BLaER1 (cell line): Measurements from ENCODE around the gene TCF4.

Experiments used
- H3K27ac ChIP-seq: shearing (Covaris generic); formaldehyde crosslinking; 2 replicates; pipeline ENCODE4 v1.8.1; 2022
- H3K27me3 ChIP-seq: shearing (Covaris generic); formaldehyde crosslinking; 2 replicates; pipeline ENCODE4 v1.8.1; 2022
- H3K36me3 ChIP-seq: shearing (Covaris generic); formaldehyde crosslinking; 2 replicates; pipeline ENCODE4 v1.8.1; 2022
- H3K4me1 ChIP-seq: shearing (Covaris generic); formaldehyde crosslinking; 2 replicates; pipeline ENCODE4 v1.8.1; 2022
- H3K4me2 ChIP-seq: shearing (Covaris generic); formaldehyde crosslinking; 2 replicates; pipeline ENCODE4 v1.8.1; 2022
- H3K4me3 ChIP-seq: shearing (Covaris generic); formaldehyde crosslinking; 2 replicates; pipeline ENCODE4 v1.8.1; 2022
- H3K9ac ChIP-seq: shearing (Covaris generic); formaldehyde crosslinking; 2 replicates; pipeline ENCODE4 v1.8.1; 2022
- H3K9me3 ChIP-seq: shearing (Covaris generic); formaldehyde crosslinking; 2 replicates; pipeline ENCODE4 v1.8.1; 2022
- H4K20me1 ChIP-seq: shearing (Covaris generic); formaldehyde crosslinking; 2 replicates; pipeline ENCODE4 v1.8.1; 2022
- Cebpa-rat ChIP-seq: shearing (Covaris generic); IDR thresholded peaks from 2 replicates; pipeline ENCODE4 v1.8.1; 2022

Gene TCF4

GRCh38 chr18:55550471-55550870 is 37.5 kb downstream of the TCF4 start:
- H3K27me3 ChIP-seq = no peaks in the 10 kb centered on the region
- H3K4me1 ChIP-seq = peaks cover 51% of the 10 kb centered on the region
- H4K20me1 ChIP-seq = peaks cover 98% of the 10 kb centered on the region
- no peak for TF ChIP-seq Cebpa-rat
- no peak overlapping the region for H3K4me2 ChIP-seq
- H3K4me3 ChIP-seq = no peak overlapping the region
- peaks cover 60% of the 10 kb centered on the region for H3K36me3 ChIP-seq
- no peak overlapping the region for H3K27ac ChIP-seq
- no peaks in the 10 kb centered on the region for H3K9me3 ChIP-seq
- no peak overlapping the region for H3K9ac ChIP-seq

DNA sequence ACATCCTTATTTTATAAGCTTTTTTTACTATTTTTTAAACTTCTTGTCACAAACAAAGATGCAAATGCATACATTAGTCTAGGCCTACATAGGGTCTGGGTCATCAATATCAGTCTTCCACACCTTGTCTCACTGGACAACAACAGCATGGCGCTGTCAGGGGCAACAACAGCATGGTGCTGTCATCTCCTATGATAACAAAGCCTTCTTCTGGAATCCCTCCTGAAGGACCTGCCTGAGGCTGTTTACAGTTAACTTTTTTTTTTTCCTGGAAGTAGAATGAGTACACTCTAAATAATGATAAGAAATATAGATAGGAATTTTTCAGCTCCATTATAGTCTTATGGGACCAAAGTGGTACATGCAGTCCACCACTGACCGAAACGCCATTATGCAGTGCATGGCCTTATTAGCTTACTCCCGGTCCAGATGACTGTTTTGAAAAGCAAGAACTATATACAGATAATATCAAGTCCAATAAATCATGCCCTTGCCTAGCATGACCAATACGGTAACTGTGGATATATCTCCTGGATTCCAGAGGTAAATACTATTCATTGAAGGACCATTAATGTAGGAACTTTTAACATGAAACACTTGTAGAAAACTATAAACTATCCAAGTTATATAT is 38.4 kb downstream of the TCF4 start:
- no peak for TF ChIP-seq Cebpa-rat
- no peak overlapping the region for H3K4me2 ChIP-seq
- H3K27me3 ChIP-seq = no peaks in the 10 kb centered on the region
- no peaks in the 10 kb centered on the region for H3K9me3 ChIP-seq
- H3K36me3 ChIP-seq = peaks cover 69% of the 10 kb centered on the region
- H3K4me1 ChIP-seq = peaks cover 42% of the 10 kb centered on the region
- H4K20me1 ChIP-seq = peaks cover 98% of the 10 kb centered on the region
- H3K4me3 ChIP-seq = no peak overlapping the region
- H3K27ac ChIP-seq = no peak overlapping the region
- no peak overlapping the region for H3K9ac ChIP-seq

DNA sequence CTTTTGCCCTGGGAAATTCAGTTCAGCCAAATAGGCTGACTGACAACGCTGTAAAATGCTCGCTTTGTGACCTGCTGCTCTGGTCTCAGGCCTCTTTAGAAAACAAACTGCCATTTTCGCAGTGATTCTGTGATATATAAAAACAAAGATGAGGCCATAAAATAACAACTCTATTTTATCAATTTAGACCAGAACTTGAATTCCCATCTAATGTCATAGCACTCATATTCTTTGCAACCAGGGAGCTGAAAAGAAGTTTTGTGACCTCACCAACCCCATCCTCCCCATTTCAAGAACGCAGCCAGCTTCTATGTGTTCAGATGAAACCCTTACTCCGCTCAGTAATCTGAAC is 40.3 kb downstream of the TCF4 start:
- Histone ChIP-seq H3K4me2 (no peak overlapping the region), H4K20me1 (peaks cover 98% of the 10 kb centered on the region), H3K9me3 (no peaks in the 10 kb centered on the region), H3K27me3 (no peaks in the 10 kb centered on the region), H3K4me1 (peaks cover 23% of the 10 kb centered on the region), H3K27ac (no peak overlapping the region), H3K36me3 (peaks cover 70% of the 10 kb centered on the region), H3K9ac (no peak overlapping the region), H3K4me3 (no peak overlapping the region)
- no peak for TF ChIP-seq Cebpa-rat

DNA sequence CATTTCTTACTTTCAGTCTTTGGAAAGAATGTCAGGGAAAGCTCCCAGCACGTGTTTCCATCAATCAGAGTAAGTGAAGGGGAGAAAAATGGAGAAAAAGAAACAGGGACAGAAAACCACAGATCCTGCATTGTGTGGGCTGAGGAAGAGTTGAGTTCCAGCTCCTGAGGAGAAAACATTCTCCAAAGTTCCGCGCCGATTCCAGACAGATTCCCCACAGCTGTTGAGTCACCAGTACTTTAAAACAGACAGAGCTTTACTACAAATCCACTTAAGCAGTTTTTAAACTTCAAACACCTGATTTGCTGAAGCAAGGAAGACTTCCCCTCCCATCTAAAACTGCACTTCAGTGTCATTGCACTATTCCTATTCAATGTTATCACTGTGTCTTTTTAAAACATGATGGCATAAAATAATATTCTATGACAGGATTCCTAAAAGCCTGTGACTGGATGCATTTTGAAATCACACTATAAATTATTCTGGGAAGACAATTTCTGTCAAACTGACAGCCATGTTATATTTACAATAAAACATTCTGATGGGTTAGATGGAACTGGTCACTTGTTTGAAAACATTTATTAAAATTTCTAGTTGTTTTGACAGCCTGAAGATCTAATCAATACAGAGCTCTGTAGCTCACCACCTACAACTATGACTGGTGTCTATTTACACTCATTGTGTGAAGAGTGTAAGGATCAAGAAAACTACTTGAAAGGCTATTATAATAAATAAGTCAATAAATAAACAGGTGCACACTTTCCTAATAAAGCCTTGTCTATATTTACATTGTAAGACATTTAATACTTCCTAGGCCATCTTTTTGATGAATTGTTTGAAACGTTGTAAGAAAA is 40.9 kb downstream of the TCF4 start:
- Histone ChIP-seq H3K9me3 (no peaks in the 10 kb centered on the region), H3K27ac (no peak overlapping the region), H3K36me3 (peaks cover 70% of the 10 kb centered on the region), H3K4me1 (peaks cover 17% of the 10 kb centered on the region), H3K4me2 (no peak overlapping the region), H4K20me1 (peaks cover 98% of the 10 kb centered on the region), H3K9ac (no peak overlapping the region), H3K27me3 (no peaks in the 10 kb centered on the region), H3K4me3 (no peak overlapping the region)
- no peak for TF ChIP-seq Cebpa-rat

- no peak overlapping the region for H3K4me2 ChIP-seq
- no peak overlapping the region for H3K27ac ChIP-seq
- TF ChIP-seq Cebpa-rat = no peak
- 0 out of 2 replicates have a peak, but pooled peaks cover 7% of the 10 kb centered on the region for H3K4me1 ChIP-seq
- H3K4me3 ChIP-seq = no peak overlapping the region
- peaks cover 48% of the 10 kb centered on the region for H3K36me3 ChIP-seq
- peaks cover 11% of the 10 kb centered on the region; the same call in 1 of the 2 replicates for H3K9me3 ChIP-seq
- no peak overlapping the region for H3K9ac ChIP-seq
- peaks cover 98% of the 10 kb centered on the region for H4K20me1 ChIP-seq
- H3K27me3 ChIP-seq = no peaks in the 10 kb centered on the region
Observed at GRCh38 chr18:55544014-55544413, 44.0 kb downstream of the TCF4 start.

- TF ChIP-seq Cebpa-rat = no peak
- Histone ChIP-seq H3K27ac (no peak overlapping the region), H3K27me3 (no peaks in the 10 kb centered on the region), H3K4me1 (0 out of 2 replicates have a peak, but pooled peaks cover 7% of the 10 kb centered on the region), H3K9me3 (peaks cover 14% of the 10 kb centered on the region; the same call in 1 of the 2 replicates), H3K4me3 (no peak overlapping the region), H3K4me2 (no peak overlapping the region), H3K36me3 (peaks cover 48% of the 10 kb centered on the region), H4K20me1 (peaks cover 98% of the 10 kb centered on the region), H3K9ac (no peak overlapping the region)
Observed at GRCh38 chr18:55543130-55543704, 44.8 kb downstream of the TCF4 start.

DNA sequence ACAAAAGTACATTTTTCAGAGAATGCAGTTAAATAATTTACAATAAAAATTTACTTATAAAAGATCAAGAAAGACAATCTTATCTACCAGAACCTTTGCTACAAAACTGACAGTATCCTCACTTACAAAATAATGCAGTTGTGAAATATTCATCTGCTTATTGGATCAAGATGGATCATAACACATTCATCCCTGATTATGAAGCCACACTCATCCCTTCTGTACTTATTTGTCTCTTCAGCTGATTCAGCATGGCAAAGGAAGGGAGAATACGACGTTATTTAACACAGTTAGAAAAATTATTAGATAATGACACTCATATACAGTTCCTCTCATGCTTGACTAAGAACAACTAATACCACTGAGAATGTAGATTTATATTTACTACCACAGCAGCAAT is 46.4 kb downstream of the TCF4 start:
- peaks cover 50% of the 10 kb centered on the region for H3K36me3 ChIP-seq
- peaks cover 98% of the 10 kb centered on the region for H4K20me1 ChIP-seq
- TF ChIP-seq Cebpa-rat = no peak
- H3K27ac ChIP-seq = no peak overlapping the region
- no peaks in the 10 kb centered on the region for H3K4me1 ChIP-seq
- H3K4me3 ChIP-seq = no peak overlapping the region
- H3K9me3 ChIP-seq = peaks cover 14% of the 10 kb centered on the region; the same call in 1 of the 2 replicates
- H3K27me3 ChIP-seq = no peaks in the 10 kb centered on the region
- H3K4me2 ChIP-seq = no peak overlapping the region
- H3K9ac ChIP-seq = no peak overlapping the region

- Histone ChIP-seq H3K9me3 (peaks cover 14% of the 10 kb centered on the region; the same call in 1 of the 2 replicates), H3K27me3 (no peaks in the 10 kb centered on the region), H3K4me2 (no peak overlapping the region), H3K9ac (no peak overlapping the region), H3K27ac (no peak overlapping the region), H3K36me3 (peaks cover 40% of the 10 kb centered on the region), H3K4me3 (no peak overlapping the region), H3K4me1 (0 out of 2 replicates have a peak, but pooled peaks cover 5% of the 10 kb centered on the region), H4K20me1 (peaks cover 100% of the 10 kb centered on the region)
- no peak for TF ChIP-seq Cebpa-rat
Observed at GRCh38 chr18:55539240-55539639, 48.8 kb downstream of the TCF4 start.

DNA sequence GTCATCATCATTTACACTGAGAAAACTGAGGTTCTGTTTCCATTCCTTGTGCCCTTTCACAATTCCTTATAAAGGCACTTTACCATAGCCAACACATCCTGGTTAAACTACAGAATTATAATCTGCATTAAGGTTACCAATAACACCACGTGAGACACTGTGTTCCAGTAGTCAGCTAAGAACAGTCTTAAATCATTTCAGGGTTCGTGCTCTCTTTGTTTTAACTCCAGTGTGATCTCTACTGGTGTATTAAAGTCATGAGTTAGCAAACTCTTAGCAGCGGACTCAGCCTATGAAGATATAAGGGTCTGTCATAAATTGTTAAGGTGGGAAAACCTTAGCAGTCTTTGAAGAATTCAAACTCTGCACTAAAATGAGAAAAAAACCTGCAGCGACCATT is 53.0 kb downstream of the TCF4 start:
- peaks cover 70% of the 10 kb centered on the region for H3K36me3 ChIP-seq
- H3K27ac ChIP-seq = no peak overlapping the region
- peaks cover 13% of the 10 kb centered on the region; the same call in 1 of the 2 replicates for H3K9me3 ChIP-seq
- H3K4me3 ChIP-seq = no peak overlapping the region
- no peak overlapping the region for H3K4me2 ChIP-seq
- no peak overlapping the region for H3K9ac ChIP-seq
- peaks cover 97% of the 10 kb centered on the region for H4K20me1 ChIP-seq
- H3K27me3 ChIP-seq = no peaks in the 10 kb centered on the region
- 0 out of 2 replicates have a peak, but pooled peaks cover 9% of the 10 kb centered on the region for H3K4me1 ChIP-seq
- no peak for TF ChIP-seq Cebpa-rat

DNA sequence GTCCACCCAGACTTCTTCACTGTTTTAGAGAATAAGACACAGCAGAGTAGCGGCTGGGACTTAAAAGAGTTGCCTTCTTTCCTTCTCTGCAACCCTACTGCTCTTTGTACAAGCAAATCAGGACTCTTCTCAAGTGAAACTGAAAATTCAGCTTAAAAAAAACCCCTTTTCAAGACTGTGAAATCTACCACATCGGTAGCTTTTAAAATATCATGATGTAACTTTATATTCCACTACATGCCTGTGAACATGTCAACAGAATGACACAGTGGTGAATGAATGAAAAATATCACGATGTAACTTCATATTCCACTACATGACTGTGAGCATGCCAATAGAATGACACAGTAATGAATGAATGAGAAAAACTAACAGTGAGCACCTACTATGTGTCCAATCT is 53.4 kb downstream of the TCF4 start:
- Histone ChIP-seq H3K9me3 (peaks cover 9% of the 10 kb centered on the region; the same call in 1 of the 2 replicates), H3K4me3 (no peak overlapping the region), H3K4me2 (0 out of 2 replicates have a peak overlapping the region, but pooled peaks have one; percentile 9), H3K36me3 (peaks cover 72% of the 10 kb centered on the region), H3K4me1 (0 out of 2 replicates have a peak, but pooled peaks cover 9% of the 10 kb centered on the region), H3K9ac (no peak overlapping the region), H3K27ac (no peak overlapping the region), H4K20me1 (peaks cover 97% of the 10 kb centered on the region), H3K27me3 (no peaks in the 10 kb centered on the region)
- TF ChIP-seq Cebpa-rat = no peak
